GM23248 (cell line): ENCODE results near the gene AOPEP.

ENCODE experiments used
- EZH2 ChIP-seq: fragments of 200-600 bp; sonication (generic); IDR thresholded peaks from 2 replicates; pipeline ENCODE4 v1.6.1; 2018; ENCODE audit warnings: antibody characterized with exemption, mild to moderate bottlenecking; ENCODE audit not compliant: insufficient read depth, poor library complexity, severe bottlenecking
- EZH2phosphoT487 ChIP-seq: fragments of 200-600 bp; sonication (generic); IDR thresholded peaks from 2 replicates; pipeline ENCODE4 v1.6.1; 2018; ENCODE audit warnings: antibody characterized with exemption, moderate library complexity, mild to moderate bottlenecking, low read depth; ENCODE audit not compliant: insufficient read depth

DNA sequence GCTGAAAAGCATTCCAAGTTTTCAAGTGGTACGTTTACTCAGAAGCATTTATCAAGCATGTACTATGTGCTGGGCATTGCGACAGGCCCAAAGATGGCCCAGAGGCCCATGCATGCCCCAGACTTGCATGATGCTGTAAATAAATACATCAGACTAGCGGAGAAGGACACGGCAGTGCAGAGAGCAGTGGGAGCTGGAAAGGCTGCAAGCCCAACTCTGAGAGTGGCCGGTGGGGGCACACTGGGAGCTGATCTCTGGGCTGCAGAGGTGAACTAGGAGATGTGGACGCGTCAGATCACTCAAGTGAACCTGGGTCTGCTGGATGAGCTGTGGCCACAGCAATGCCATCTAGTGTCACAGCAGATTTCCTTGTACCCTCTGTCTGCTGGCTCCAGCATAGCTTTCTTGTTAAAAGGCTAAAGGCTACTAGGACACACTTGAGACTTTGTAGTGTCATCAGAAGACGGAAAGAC is 344.1 kb downstream of the AOPEP start:
- TF ChIP-seq EZH2: no peak
- no peak for TF ChIP-seq EZH2phosphoT487
